Testis (tissue), 2 donors: Measurements from ENCODE around the gene TRUB1.

Experiments
- POLR2A ChIP-seq: fragments of 450-650 bp; IDR thresholded peaks from one replicate; pipeline ENCODE4 v1.6.1; 2017; ENCODE audit warnings: antibody characterized with exemption, mild to moderate bottlenecking, moderate library complexity
- TF ChIP-seq, protein P1 (sequence below), 3 experiments: fragments of 450-650 bp in 2 of 3; fragments of 200-600 bp in 1 of 3; sonication (generic) in 1 of 3; IDR thresholded peaks; one replicate each; pipeline ENCODE4 v1.5.1; 2016 to 2019; ENCODE audit warnings: antibody characterized with exemption in 3 of 3, mild to moderate bottlenecking in 2 of 3, moderate library complexity in 1 of 3

- TF ChIP-seq, protein P1, sequence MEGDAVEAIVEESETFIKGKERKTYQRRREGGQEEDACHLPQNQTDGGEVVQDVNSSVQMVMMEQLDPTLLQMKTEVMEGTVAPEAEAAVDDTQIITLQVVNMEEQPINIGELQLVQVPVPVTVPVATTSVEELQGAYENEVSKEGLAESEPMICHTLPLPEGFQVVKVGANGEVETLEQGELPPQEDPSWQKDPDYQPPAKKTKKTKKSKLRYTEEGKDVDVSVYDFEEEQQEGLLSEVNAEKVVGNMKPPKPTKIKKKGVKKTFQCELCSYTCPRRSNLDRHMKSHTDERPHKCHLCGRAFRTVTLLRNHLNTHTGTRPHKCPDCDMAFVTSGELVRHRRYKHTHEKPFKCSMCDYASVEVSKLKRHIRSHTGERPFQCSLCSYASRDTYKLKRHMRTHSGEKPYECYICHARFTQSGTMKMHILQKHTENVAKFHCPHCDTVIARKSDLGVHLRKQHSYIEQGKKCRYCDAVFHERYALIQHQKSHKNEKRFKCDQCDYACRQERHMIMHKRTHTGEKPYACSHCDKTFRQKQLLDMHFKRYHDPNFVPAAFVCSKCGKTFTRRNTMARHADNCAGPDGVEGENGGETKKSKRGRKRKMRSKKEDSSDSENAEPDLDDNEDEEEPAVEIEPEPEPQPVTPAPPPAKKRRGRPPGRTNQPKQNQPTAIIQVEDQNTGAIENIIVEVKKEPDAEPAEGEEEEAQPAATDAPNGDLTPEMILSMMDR (IDR thresholded peaks at IDR 0.05): no peak
- no peak for TF ChIP-seq POLR2A
These were observed 57.7 kb downstream of the TRUB1 start for GRCh38 chr10:114995468-114996247.
